H1 (cell line): ENCODE measurements around the gene CDPF1. TPM values are rescaled to one million over a fixed set of nuclear protein-coding genes. Genes with fewer than 3 reads are reported as not detected.

Experiments
- CTBP2 ChIP-seq: IDR thresholded peaks from 2 replicates; pipeline ENCODE4 v1.7.0; 2011; ENCODE audit warnings: borderline replicate concordance, mild to moderate bottlenecking, moderate library complexity, mixed read lengths, low read length; ENCODE audit not compliant: insufficient read depth, insufficient read length
- GTF2F1 ChIP-seq: IDR thresholded peaks from 2 replicates; pipeline ENCODE4 v1.6.1; 2012; ENCODE audit warnings: low read depth, low read length, improper control_type of control experiment, borderline replicate concordance
- SIRT6 ChIP-seq: IDR thresholded peaks from one replicate; pipeline ENCODE4 v1.7.1; 2012; ENCODE audit warnings: low read length, inconsistent platforms
- YY1 ChIP-seq: IDR thresholded peaks from 2 replicates; pipeline ENCODE4 v1.6.1; 2011; ENCODE audit warnings: low read depth, mild to moderate bottlenecking, low read length
- polyA plus RNA-seq, 7 experiments: library from polyadenylated mRNA; depleted of rRNA in 3 of 7; stranded (reverse) in 5 of 7; unstranded in 2 of 7; fragments of >200 nt in 5 of 7; fragments of 200-250 nt in 2 of 7; gene quantifications; 1 replicate in 5 of 7; 2 replicates in 1 of 7; 4 replicates in 1 of 7; pipeline versions ENCODE4 v1.2.1 to v1.2.3, GENCODE V29; 2011 to 2013; ENCODE audit warnings: missing spikeins in 2 of 7, mixed read lengths in 2 of 7
- total RNA-seq: library from RNA; stranded (reverse); fragmentation: NEBNext Ultra II Directional; extraction: Animal tissue kit (Norgen Biotek cat#: 25700); gene quantifications from 2 replicates; pipeline ENCODE4 v1.2.1, GENCODE V29; 2021

Gene CDPF1
- total and polyA plus RNA-seq, 2 of the 8 experiments (the other 6 are each of a cell fraction or from before 2014, with no cell fraction given) = 9.7 to 13.7 TPM

- TF ChIP-seq SIRT6 = no peak
- no peak for TF ChIP-seq GTF2F1
- no peak for TF ChIP-seq YY1
- no peak for TF ChIP-seq CTBP2
- TF ChIP-seq, all 59 proteins: peak for 0
Measured at GRCh38 chr22:46240907-46241306, 9.2 kb downstream of the CDPF1 start (continued).
